ENCODE results near the gene PUS1.

DNA sequence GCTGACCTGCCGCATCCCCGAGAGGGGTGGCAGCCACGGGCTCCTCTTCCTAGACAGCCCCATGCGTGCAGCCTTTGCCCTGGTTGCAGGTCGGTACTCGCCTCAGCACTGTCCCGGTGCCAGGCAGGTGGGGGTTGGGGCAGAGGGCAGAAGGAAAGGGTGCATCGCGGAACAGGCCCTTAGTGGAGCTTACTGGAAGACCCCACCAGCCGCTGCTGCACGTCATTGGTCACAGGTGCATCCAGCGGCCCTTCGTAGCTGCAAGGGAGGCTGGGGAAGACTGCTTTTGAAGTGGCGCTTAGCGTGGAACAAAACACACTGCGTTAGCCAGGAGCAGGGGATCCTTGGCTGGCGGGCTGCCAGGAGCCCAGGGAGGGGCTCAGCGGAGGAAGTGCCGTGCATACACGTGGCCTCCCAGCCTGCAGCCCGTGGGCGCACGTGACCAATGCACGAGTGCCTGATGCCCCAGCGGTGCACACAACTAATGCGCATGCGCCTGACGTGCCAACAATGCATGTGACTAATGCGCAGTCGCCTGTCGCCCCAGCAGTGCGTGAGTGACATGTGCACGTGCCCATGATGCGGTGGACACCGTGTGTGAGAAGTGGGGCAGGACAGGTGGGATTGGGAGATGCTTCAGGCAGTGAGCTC is 15.7 kb downstream of the PUS1 start:
- TF ChIP-seq POLR2AphosphoS5 (IDR thresholded peaks at IDR 0.05; ENCODE audit: low read depth, low read length) (no peak), EGR1 (IDR thresholded peaks at IDR 0.05; ENCODE audit: low read depth) (no peak), ZFX (IDR thresholded peaks at IDR 0.05) (no peak), POLR2A (IDR thresholded peaks at IDR 0.05; ENCODE audit: borderline replicate concordance, extremely low read depth, insufficient read depth, insufficient read length) (no peak), ZNF274 (IDR thresholded peaks at IDR 0.05; ENCODE audit: low read depth, low read length) (no peak), EZH2 (IDR thresholded peaks at IDR 0.05) (no peak), EZH2phosphoT487 (IDR thresholded peaks at IDR 0.05; ENCODE audit: borderline replicate concordance) (no peak), RAD21 (IDR thresholded peaks at IDR 0.05; ENCODE audit: low read depth) (no peak), SIN3A (IDR thresholded peaks at IDR 0.05; ENCODE audit: low read depth) (no peak)
- TF ChIP-seq, protein P1, sequence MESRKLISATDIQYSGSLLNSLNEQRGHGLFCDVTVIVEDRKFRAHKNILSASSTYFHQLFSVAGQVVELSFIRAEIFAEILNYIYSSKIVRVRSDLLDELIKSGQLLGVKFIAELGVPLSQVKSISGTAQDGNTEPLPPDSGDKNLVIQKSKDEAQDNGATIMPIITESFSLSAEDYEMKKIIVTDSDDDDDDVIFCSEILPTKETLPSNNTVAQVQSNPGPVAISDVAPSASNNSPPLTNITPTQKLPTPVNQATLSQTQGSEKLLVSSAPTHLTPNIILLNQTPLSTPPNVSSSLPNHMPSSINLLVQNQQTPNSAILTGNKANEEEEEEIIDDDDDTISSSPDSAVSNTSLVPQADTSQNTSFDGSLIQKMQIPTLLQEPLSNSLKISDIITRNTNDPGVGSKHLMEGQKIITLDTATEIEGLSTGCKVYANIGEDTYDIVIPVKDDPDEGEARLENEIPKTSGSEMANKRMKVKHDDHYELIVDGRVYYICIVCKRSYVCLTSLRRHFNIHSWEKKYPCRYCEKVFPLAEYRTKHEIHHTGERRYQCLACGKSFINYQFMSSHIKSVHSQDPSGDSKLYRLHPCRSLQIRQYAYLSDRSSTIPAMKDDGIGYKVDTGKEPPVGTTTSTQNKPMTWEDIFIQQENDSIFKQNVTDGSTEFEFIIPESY (IDR thresholded peaks at IDR 0.05; ENCODE audit: extremely low read depth, insufficient replicate concordance, low read length) = no peak
- TF ChIP-seq, protein P2, sequence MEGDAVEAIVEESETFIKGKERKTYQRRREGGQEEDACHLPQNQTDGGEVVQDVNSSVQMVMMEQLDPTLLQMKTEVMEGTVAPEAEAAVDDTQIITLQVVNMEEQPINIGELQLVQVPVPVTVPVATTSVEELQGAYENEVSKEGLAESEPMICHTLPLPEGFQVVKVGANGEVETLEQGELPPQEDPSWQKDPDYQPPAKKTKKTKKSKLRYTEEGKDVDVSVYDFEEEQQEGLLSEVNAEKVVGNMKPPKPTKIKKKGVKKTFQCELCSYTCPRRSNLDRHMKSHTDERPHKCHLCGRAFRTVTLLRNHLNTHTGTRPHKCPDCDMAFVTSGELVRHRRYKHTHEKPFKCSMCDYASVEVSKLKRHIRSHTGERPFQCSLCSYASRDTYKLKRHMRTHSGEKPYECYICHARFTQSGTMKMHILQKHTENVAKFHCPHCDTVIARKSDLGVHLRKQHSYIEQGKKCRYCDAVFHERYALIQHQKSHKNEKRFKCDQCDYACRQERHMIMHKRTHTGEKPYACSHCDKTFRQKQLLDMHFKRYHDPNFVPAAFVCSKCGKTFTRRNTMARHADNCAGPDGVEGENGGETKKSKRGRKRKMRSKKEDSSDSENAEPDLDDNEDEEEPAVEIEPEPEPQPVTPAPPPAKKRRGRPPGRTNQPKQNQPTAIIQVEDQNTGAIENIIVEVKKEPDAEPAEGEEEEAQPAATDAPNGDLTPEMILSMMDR (IDR thresholded peaks at IDR 0.05 in 2 of 3, conservative IDR thresholded peaks at IDR 0.05 in 1 of 3; ENCODE audit: borderline replicate concordance in 1 of 3, insufficient read depth in 1 of 3, low read depth in 2 of 3, low read length in 2 of 3) = no peak
- TF ChIP-seq, protein P3, sequence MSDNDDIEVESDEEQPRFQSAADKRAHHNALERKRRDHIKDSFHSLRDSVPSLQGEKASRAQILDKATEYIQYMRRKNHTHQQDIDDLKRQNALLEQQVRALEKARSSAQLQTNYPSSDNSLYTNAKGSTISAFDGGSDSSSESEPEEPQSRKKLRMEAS (IDR thresholded peaks at IDR 0.05) = no peak

Data from HCT116 (cell line).